Gastroesophageal sphincter (tissue), 4 donors: Measurements from ENCODE around the gene ZNF133. TPM values are rescaled to one million over a fixed set of nuclear protein-coding genes. Genes with fewer than 3 reads are reported as not detected.
A peak's percentile ranks its signal among the peaks of the same experiment; 100 is the strongest.
"Not testable (repeated sequence)": the region's sequence is repeated elsewhere in the genome, so short reads cannot be mapped to it uniquely, and the experiment has no call there.

Experiments
- ATAC-seq: fragments of 150-250 bp; one replicate; pipeline ENCODE4 v1.9.1; 2016; ENCODE audit warnings: mild to moderate bottlenecking, moderate library complexity
- H3K27ac ChIP-seq, 4 donors: fragments of 200-600 bp; sonication (generic) in 3 of 4; 1 replicate in 3 of 4; 2 replicates in 1 of 4; pipeline ENCODE4 v1.5.1; 2016 to 2019
- H3K27me3 ChIP-seq: fragments of 200-600 bp; sonication (generic); one replicate; pipeline ENCODE4 v1.5.1; 2019
- H3K36me3 ChIP-seq, 2 donors: fragments of 200-600 bp; sonication (generic); one replicate each; pipeline ENCODE4 v1.5.1; 2019; ENCODE audit warnings: control low read depth in 1 of 2
- H3K4me1 ChIP-seq, 3 donors: fragments of 200-600 bp; sonication (generic); 1 replicate in 2 of 3; 2 replicates in 1 of 3; pipeline ENCODE4 v1.5.1; 2016 to 2019; ENCODE audit warnings: control low read depth in 2 of 3
- H3K4me3 ChIP-seq, 2 donors: fragments of 200-600 bp; sonication (generic); one replicate each; pipeline ENCODE4 v1.5.1; 2019; ENCODE audit warnings: mild to moderate bottlenecking in 1 of 2, moderate library complexity in 1 of 2
- H3K9me3 ChIP-seq, 3 donors: fragments of 200-600 bp; sonication (generic); one replicate each; pipeline ENCODE4 v1.5.1; 2017 to 2019; ENCODE audit warnings: control low read depth in 2 of 3
- EP300 ChIP-seq: sonication (generic); formaldehyde crosslinking; IDR thresholded peaks from one replicate; pipeline ENCODE4 v1.6.1; 2017; ENCODE audit warnings: antibody characterized with exemption, mild to moderate bottlenecking
- POLR2A ChIP-seq, 2 donors: fragments of 450-650 bp; IDR thresholded peaks; one replicate each; pipeline ENCODE4 v1.6.1; 2017; ENCODE audit warnings: antibody characterized with exemption in 2 of 2, mild to moderate bottlenecking in 2 of 2, moderate library complexity in 1 of 2
- POLR2AphosphoS5 ChIP-seq: sonication (generic); formaldehyde crosslinking; IDR thresholded peaks from one replicate; pipeline ENCODE4 v1.6.1; 2017; ENCODE audit warnings: antibody characterized with exemption
- WGBS, 2 donors: methylation state at CpG; one replicate each; pipeline ENCODE4 v1.1.5; 2018; ENCODE audit warnings: low coverage in 1 of 2; 5-methylcytosine and 5-hydroxymethylcytosine counted together
- total RNA-seq, 4 donors: library from RNA; depleted of rRNA; stranded (reverse); fragments of >200 nt; gene quantifications; one replicate each; pipeline ENCODE4 v1.1.0, GENCODE V29; 2016
- TF ChIP-seq, protein P1 (sequence below), 4 experiments: fragments of 200-600 bp in 2 of 4; fragments of 450-650 bp in 2 of 4; sonication (generic) in 1 of 4; IDR thresholded peaks; one replicate each; pipeline ENCODE4 v1.5.1; 2017 to 2019; ENCODE audit warnings: antibody characterized with exemption in 4 of 4, mild to moderate bottlenecking in 2 of 4, moderate library complexity in 2 of 4

Gene ZNF133
- total RNA-seq, 4 donors from 2014 or later, result 7.8 to 19.7 (median 16.8) TPM

GRCh38 chr20:18267815-18268214 lies 20.5 kb upstream of the ZNF133 start:
- no peaks in the 10 kb centered on the region for H3K9me3 ChIP-seq
- H3K27ac ChIP-seq, result no peak overlapping the region
- TF ChIP-seq POLR2AphosphoS5 (no peak), EP300 (no peak), POLR2A (IDR thresholded peaks at IDR 0.05) (no peak)
- TF ChIP-seq, protein P1, sequence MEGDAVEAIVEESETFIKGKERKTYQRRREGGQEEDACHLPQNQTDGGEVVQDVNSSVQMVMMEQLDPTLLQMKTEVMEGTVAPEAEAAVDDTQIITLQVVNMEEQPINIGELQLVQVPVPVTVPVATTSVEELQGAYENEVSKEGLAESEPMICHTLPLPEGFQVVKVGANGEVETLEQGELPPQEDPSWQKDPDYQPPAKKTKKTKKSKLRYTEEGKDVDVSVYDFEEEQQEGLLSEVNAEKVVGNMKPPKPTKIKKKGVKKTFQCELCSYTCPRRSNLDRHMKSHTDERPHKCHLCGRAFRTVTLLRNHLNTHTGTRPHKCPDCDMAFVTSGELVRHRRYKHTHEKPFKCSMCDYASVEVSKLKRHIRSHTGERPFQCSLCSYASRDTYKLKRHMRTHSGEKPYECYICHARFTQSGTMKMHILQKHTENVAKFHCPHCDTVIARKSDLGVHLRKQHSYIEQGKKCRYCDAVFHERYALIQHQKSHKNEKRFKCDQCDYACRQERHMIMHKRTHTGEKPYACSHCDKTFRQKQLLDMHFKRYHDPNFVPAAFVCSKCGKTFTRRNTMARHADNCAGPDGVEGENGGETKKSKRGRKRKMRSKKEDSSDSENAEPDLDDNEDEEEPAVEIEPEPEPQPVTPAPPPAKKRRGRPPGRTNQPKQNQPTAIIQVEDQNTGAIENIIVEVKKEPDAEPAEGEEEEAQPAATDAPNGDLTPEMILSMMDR (IDR thresholded peaks at IDR 0.05), result no peak
- ATAC-seq, result no peak
- WGBS, 2 donors, result 21 to 39% methylated on average over 3 to 5 of the region's 7 CpGs
- H3K27me3 ChIP-seq, result peaks cover 24% of the 10 kb centered on the region
- no peaks in the 10 kb centered on the region for H3K4me1 ChIP-seq
- H3K4me3 ChIP-seq, result no peak overlapping the region
- H3K36me3 ChIP-seq, result no peaks in the 10 kb centered on the region

- Histone ChIP-seq H3K27me3 (peaks cover 37% of the 10 kb centered on the region), H3K4me3 (no peak overlapping the region), H3K9me3 (no peaks in the 10 kb centered on the region), H3K36me3 (no peaks in the 10 kb centered on the region), H3K4me1 (no peaks in the 10 kb centered on the region), H3K27ac (no peak overlapping the region)
- no peak for ATAC-seq
- 76 to 85% methylated on average over 2 of the region's 2 CpGs for WGBS, 2 donors
- TF ChIP-seq POLR2AphosphoS5 (no peak), EP300 (no peak)
Measured at GRCh38 chr20:18271160-18271559, 17.2 kb upstream of the ZNF133 start.

- no peak for TF ChIP-seq POLR2AphosphoS5
- no peak for TF ChIP-seq POLR2A (IDR thresholded peaks at IDR 0.05)
- TF ChIP-seq EP300, result no peak
- TF ChIP-seq, protein P1 (IDR thresholded peaks at IDR 0.05), result no peak
- Histone ChIP-seq H3K4me1 (no peaks in the 10 kb centered on the region), H3K27me3 (peaks cover 40% of the 10 kb centered on the region), H3K36me3 (no peaks in the 10 kb centered on the region), H3K9me3 (no peaks in the 10 kb centered on the region), H3K4me3 (no peak overlapping the region), H3K27ac (no peak overlapping the region)
- no peak for ATAC-seq
- 20 to 69% methylated on average over 1 to 5 of the region's 6 CpGs for WGBS, 2 donors
Measured at GRCh38 chr20:18272451-18272850, 15.9 kb upstream of the ZNF133 start.

- no peaks in the 10 kb centered on the region for H3K9me3 ChIP-seq
- H3K36me3 ChIP-seq, result no peaks in the 10 kb centered on the region
- H3K4me3 ChIP-seq, result no peak overlapping the region
- TF ChIP-seq, protein P1 (IDR thresholded peaks at IDR 0.05), result no peak
- no peak for ATAC-seq
- H3K27ac ChIP-seq, result no peak overlapping the region
- H3K4me1 ChIP-seq, result no peaks in the 10 kb centered on the region
- peaks cover 36% of the 10 kb centered on the region for H3K27me3 ChIP-seq
Measured at GRCh38 chr20:18273738-18274137, 14.6 kb upstream of the ZNF133 start.

DNA sequence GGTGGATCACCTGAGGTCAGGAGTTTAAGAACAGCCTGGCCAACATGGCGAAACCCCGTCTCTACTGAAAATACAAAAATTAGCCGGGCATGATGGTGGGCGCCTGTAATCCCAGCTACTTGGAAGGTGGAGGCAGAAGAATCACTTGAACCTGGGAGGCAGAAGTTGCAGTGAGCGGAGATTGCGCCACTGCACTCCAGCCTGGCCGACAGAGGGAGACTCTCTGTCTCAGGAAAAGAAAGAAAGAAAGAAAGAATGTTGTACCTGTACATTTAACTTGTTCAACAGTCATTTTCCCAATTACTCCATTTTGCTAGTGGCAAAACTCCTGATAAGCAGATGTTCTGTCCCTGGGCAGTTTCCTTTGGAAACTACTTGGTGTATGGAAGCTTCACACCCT lies 12.4 kb upstream of the ZNF133 start:
- H3K4me1 ChIP-seq, H3K9me3 ChIP-seq, ATAC-seq, H3K27ac ChIP-seq, H3K36me3 ChIP-seq, H3K4me3 ChIP-seq: not testable (repeated sequence)
- H3K27me3 ChIP-seq, result peaks cover 55% of the 10 kb centered on the region
- WGBS, 2 donors, result 84 to 91% methylated on average over 5 to 7 of the region's 7 CpGs

- H3K27ac ChIP-seq, result no peak overlapping the region
- ATAC-seq, result peak; percentile 39
- H3K27me3 ChIP-seq, result peaks cover 63% of the 10 kb centered on the region
- no peaks in the 10 kb centered on the region for H3K4me1 ChIP-seq
- 16 to 20% methylated on average over 8 to 12 of the region's 12 CpGs for WGBS, 2 donors
- no peak overlapping the region for H3K4me3 ChIP-seq
- H3K36me3 ChIP-seq, result no peaks in the 10 kb centered on the region
- TF ChIP-seq POLR2A (IDR thresholded peaks at IDR 0.05), result no peak
- TF ChIP-seq EP300, result no peak
- TF ChIP-seq, protein P1 (IDR thresholded peaks at IDR 0.05), result peak in 3 of 4 experiments; percentile 20 to 66 (median 46)
- H3K9me3 ChIP-seq, result no peaks in the 10 kb centered on the region
Measured at GRCh38 chr20:18276821-18277220, 11.5 kb upstream of the ZNF133 start.
